ENCODE results near the gene WDR91.
A peak's percentile ranks its signal among the peaks of the same experiment; 100 is the strongest.
"Not testable (repeated sequence)": the region's sequence is repeated elsewhere in the genome, so short reads cannot be mapped to it uniquely, and the experiment has no call there.

The WDR91 gene

GRCh38 chr7:135234727-135235126 lies 23.4 kb upstream of the WDR91 start:
- no peak for TF ChIP-seq CTCF (conservative IDR thresholded peaks at IDR 0.05; ENCODE audit: control insufficient read depth, insufficient read depth, low read depth, low read length)
- H3K4me3 ChIP-seq (ENCODE audit: control insufficient read depth, low read depth, low read length): no peak overlapping the region

GRCh38 chr7:135234095-135234494 lies 22.8 kb upstream of the WDR91 start:
- DNase-seq (ENCODE audit: low read depth); H3K4me3 ChIP-seq (ENCODE audit: control insufficient read depth, low read depth, low read length): not testable (repeated sequence)

More at GRCh38 chr7:135234727-135235126, 23.4 kb upstream of the WDR91 start:
- DNase-seq (ENCODE audit: low read depth): no peak

DNA sequence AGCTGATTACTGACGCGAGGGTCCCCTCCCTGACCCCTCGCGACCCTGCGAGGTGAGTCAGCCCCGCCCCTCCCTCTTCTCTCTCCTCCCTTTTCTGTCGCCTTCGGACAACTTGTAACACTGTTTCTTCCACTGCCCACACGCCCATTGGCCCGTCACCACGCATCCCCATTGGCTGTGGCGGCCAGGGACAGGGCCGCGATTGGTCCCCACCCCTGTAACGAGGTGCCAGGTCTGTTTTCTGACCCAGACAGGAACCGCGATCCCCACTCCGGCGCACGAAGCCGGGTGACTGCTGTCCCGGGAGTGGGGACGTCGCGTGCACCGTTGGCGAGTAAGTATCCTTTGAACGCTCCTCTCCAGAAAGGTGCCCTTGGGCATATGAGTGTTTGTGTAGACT lies 22.2 kb upstream of the WDR91 start, which contains the start of gene STRA8:
STRA8 (plus strand) TSS at position 269 of the 400 bp plus-strand sequence. CDS start 6,687 bp downstream, outside the sequence.
- no peak for TF ChIP-seq CTCF (conservative IDR thresholded peaks at IDR 0.05; ENCODE audit: control insufficient read depth, insufficient read depth, low read depth, low read length)
- no peak within 1 kb of the TSS for H3K4me3 ChIP-seq (ENCODE audit: control insufficient read depth, low read depth, low read length)

GRCh38 chr7:135232720-135233119 lies 21.4 kb upstream of the WDR91 start:
- no peak overlapping the region for H3K4me3 ChIP-seq (ENCODE audit: control insufficient read depth, low read depth, low read length)
- TF ChIP-seq CTCF (conservative IDR thresholded peaks at IDR 0.05; ENCODE audit: control insufficient read depth, insufficient read depth, low read depth, low read length): peak; percentile 26
- no peak for DNase-seq (ENCODE audit: low read depth)

More for the DNA sequence above, 22.2 kb upstream of the WDR91 start, which contains the start of gene STRA8:
- DNase-seq (ENCODE audit: low read depth): no peak

DNA sequence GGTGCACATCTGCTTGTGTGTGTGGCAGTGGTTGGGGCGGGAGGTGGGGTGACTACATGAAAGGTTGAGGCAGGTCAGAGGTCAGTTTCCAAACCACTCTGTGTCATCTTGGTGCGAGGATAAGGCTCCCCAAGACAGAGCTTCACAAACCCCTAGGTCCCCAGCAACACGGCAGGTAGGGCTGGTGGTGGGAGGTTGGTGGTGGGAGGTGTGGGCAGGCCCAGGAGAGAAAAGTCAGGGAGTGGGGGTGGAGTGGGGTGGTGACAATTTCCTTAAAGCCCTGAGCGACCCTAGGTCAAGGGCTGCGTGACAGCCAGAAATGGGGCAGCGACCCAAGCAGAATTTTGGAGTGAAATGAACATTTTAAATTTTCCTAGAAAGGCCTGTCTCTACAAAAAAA lies 20.8 kb upstream of the WDR91 start:
- H3K4me3 ChIP-seq (ENCODE audit: control insufficient read depth, low read depth, low read length): no peak overlapping the region
- no peak for DNase-seq (ENCODE audit: low read depth)
- no peak for TF ChIP-seq CTCF (conservative IDR thresholded peaks at IDR 0.05; ENCODE audit: control insufficient read depth, insufficient read depth, low read depth, low read length)

DNA sequence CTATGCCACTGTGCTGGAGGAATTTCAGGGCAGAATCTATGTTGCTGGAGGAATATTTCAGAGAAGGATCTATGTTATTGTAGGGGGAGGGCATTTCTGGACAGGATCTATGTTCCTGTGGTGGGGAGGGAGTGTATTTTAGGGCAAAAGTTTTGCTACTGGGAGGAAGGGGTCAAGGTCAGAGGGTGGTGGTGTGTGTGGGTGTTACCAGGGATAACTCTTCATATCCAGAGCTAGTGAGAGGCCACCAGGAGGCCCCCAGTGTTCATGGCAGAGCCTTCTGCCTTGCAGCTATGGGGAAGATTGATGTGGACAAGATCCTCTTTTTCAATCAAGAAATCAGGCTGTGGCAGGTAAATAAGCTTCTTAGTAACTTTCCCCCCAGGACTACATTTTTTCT lies 20.4 kb upstream of the WDR91 start:
- no peak overlapping the region for H3K4me3 ChIP-seq (ENCODE audit: control insufficient read depth, low read depth, low read length)
- TF ChIP-seq CTCF (conservative IDR thresholded peaks at IDR 0.05; ENCODE audit: control insufficient read depth, insufficient read depth, low read depth, low read length): no peak
- no peak for DNase-seq (ENCODE audit: low read depth)

DNA sequence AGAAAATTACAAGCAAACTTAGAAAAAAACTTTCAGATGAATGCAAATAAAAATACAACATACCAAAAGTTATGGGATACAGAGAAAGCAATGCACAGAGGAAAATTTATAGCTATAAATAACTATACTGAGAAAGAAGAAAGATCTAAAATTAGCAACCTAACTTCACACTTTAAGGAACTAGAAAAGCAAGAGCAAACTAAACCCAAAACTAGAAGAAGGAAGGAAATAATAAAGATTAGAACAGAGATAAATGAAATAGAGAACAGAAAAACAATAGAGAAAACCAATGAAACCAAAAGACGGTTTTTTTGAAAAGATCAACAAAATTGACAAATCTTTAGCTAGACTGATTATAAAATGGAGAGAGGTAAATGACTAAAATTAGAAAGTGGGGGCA lies 12.7 kb upstream of the WDR91 start:
- TF ChIP-seq CTCF (conservative IDR thresholded peaks at IDR 0.05; ENCODE audit: control insufficient read depth, insufficient read depth, low read depth, low read length): no peak
- no peak overlapping the region for H3K4me3 ChIP-seq (ENCODE audit: control insufficient read depth, low read depth, low read length)
- no peak for DNase-seq (ENCODE audit: low read depth)
